ENCODE results near the gene CLCN7. TPM values are rescaled to one million over a fixed set of nuclear protein-coding genes. Genes with fewer than 3 reads are reported as not detected.
"Not testable (repeated sequence)": the region's sequence is repeated elsewhere in the genome, so short reads cannot be mapped to it uniquely, and the experiment has no call there.

The CLCN7 gene
- polyA plus RNA-seq, 1 donor, result 33.0 TPM

- no peak for DNase-seq (ENCODE audit: low read depth)
Measured at GRCh38 chr16:1488054-1488601, 13.3 kb upstream of the CLCN7 start.

- DNase-seq (ENCODE audit: low read depth), result no peak
Measured at GRCh38 chr16:1487395-1488053, 12.7 kb upstream of the CLCN7 start.

- DNase-seq (ENCODE audit: low read depth), result no peak
Measured at GRCh38 chr16:1486551-1487390, 11.9 kb upstream of the CLCN7 start.

GRCh38 chr16:1485847-1486496 lies 11.1 kb upstream of the CLCN7 start:
- no peak for DNase-seq (ENCODE audit: low read depth)

- no peak for DNase-seq (ENCODE audit: low read depth)
Measured at GRCh38 chr16:1481906-1482835, 7.3 kb upstream of the CLCN7 start.

GRCh38 chr16:1478937-1479336 lies 4.1 kb upstream of the CLCN7 start:
- DNase-seq (ENCODE audit: low read depth), result not testable (repeated sequence)

GRCh38 chr16:1477033-1477432 lies 2.2 kb upstream of the CLCN7 start:
- no peak for DNase-seq (ENCODE audit: low read depth)

- DNase-seq (ENCODE audit: low read depth), result no peak
Measured at GRCh38 chr16:1475552-1476114, 805 bp upstream of the CLCN7 start.

GRCh38 chr16:1474082-1474795 lies 589 bp downstream of the CLCN7 start:
- no peak for DNase-seq (ENCODE audit: low read depth)

- DNase-seq (ENCODE audit: low read depth), result no peak
Measured at GRCh38 chr16:1472974-1473373, 1.9 kb downstream of the CLCN7 start.

GRCh38 chr16:1471569-1472194 lies 3.1 kb downstream of the CLCN7 start:
- DNase-seq (ENCODE audit: low read depth), result no peak

GRCh38 chr16:1470481-1471251 lies 4.2 kb downstream of the CLCN7 start:
- DNase-seq (ENCODE audit: low read depth), result no peak

- DNase-seq (ENCODE audit: low read depth), result no peak
Measured at GRCh38 chr16:1469693-1470201, 5.1 kb downstream of the CLCN7 start.

- not testable (repeated sequence) for DNase-seq (ENCODE audit: low read depth)
Measured at GRCh38 chr16:1469141-1469540, 5.7 kb downstream of the CLCN7 start.

GRCh38 chr16:1468426-1468810 lies 6.4 kb downstream of the CLCN7 start:
- no peak for DNase-seq (ENCODE audit: low read depth)

GRCh38 chr16:1466968-1467521 lies 7.8 kb downstream of the CLCN7 start:
- DNase-seq (ENCODE audit: low read depth), result no peak

GRCh38 chr16:1466054-1466453 lies 8.8 kb downstream of the CLCN7 start:
- DNase-seq (ENCODE audit: low read depth), result no peak

GRCh38 chr16:1465567-1465915 lies 9.3 kb downstream of the CLCN7 start:
- no peak for DNase-seq (ENCODE audit: low read depth)

All from forelimb muscle (tissue), 1 donor.